GM12878 (cell line): ENCODE measurements around the gene QPCT. TPM values are rescaled to one million over a fixed set of nuclear protein-coding genes. Genes with fewer than 3 reads are reported as not detected.
A peak's percentile ranks its signal among the peaks of the same experiment; 100 is the strongest.

Source experiments
- BCLAF1 ChIP-seq: fragments of 450-650 bp; IDR thresholded peaks from 2 replicates; pipeline ENCODE4 v1.6.1; 2017; ENCODE audit warnings: antibody characterized with exemption, mild to moderate bottlenecking, moderate library complexity
- CREB1 ChIP-seq: IDR thresholded peaks from 2 replicates; pipeline ENCODE4 v1.6.1; 2012; ENCODE audit warnings: low read depth, mild to moderate bottlenecking, inconsistent platforms
- EP300 ChIP-seq, 2 experiments: fragments of 150-350 bp in 1 of 2; IDR thresholded peaks; 2 replicates each; pipeline ENCODE4 v1.6.1; 2011 to 2012; ENCODE audit warnings: low read depth in 2 of 2, low read length in 2 of 2, borderline replicate concordance in 1 of 2, improper control_type of control experiment in 1 of 2, inconsistent platforms in 1 of 2; ENCODE audit not compliant: control insufficient read depth in 1 of 2
- FOS ChIP-seq: IDR thresholded peaks from 3 replicates; pipeline ENCODE4 v1.6.1; 2011; ENCODE audit warnings: borderline replicate concordance; ENCODE audit not compliant: insufficient read length; ENCODE audit errors: extremely low read depth
- IRF5 ChIP-seq: fragments of 450-650 bp; IDR thresholded peaks from 2 replicates; pipeline ENCODE4 v1.6.1; 2017; ENCODE audit warnings: borderline replicate concordance
- MAX ChIP-seq: IDR thresholded peaks from 2 replicates; pipeline ENCODE4 v1.6.1; 2012; ENCODE audit warnings: low read depth, low read length, improper control_type of control experiment
- NRF1 ChIP-seq: conservative IDR thresholded peaks from 2 replicates; pipeline ENCODE4 v1.6.1; 2011; ENCODE audit warnings: mild to moderate bottlenecking, low read depth, low read length, improper control_type of control experiment
- PAX5 ChIP-seq: IDR thresholded peaks from 2 replicates; pipeline ENCODE4 v1.6.1; 2011; ENCODE audit warnings: low read depth, low read length, borderline replicate concordance
- RBBP5 ChIP-seq: fragments of 200-600 bp; sonication (generic); conservative IDR thresholded peaks from 2 replicates; pipeline ENCODE4 v1.6.1; 2016
- SKIL ChIP-seq: fragments of 450-650 bp; IDR thresholded peaks from 2 replicates; pipeline ENCODE4 v1.6.1; 2017; ENCODE audit warnings: mild to moderate bottlenecking, low read depth, inconsistent platforms; ENCODE audit not compliant: poor library complexity, severe bottlenecking
- YY1 ChIP-seq: IDR thresholded peaks from 2 replicates; pipeline ENCODE4 v1.6.1; 2011; ENCODE audit warnings: low read depth, mild to moderate bottlenecking, low read length
- ZBTB40 ChIP-seq: fragments of 450-650 bp; IDR thresholded peaks from 2 replicates; pipeline ENCODE4 v1.6.1; 2016; ENCODE audit warnings: mild to moderate bottlenecking, moderate library complexity, borderline replicate concordance
- ZNF274 ChIP-seq: IDR thresholded peaks from one replicate; pipeline ENCODE4 v1.8.0; 2011; ENCODE audit not compliant: insufficient read length, insufficient read depth
- ZNF592 ChIP-seq: fragments of 450-650 bp; IDR thresholded peaks from 2 replicates; pipeline ENCODE4 v1.6.1; 2017; ENCODE audit warnings: mild to moderate bottlenecking, moderate library complexity
- polyA plus RNA-seq, 11 experiments: library from polyadenylated mRNA; depleted of rRNA in 4 of 11; unstranded in 6 of 11; stranded (reverse) in 5 of 11; fragments of >200 nt; fragmentation: Nextera tagmentation in 4 of 11; fragmentation: Illumina TruSeq in 1 of 11; extraction: Ambion mirVana in 4 of 11; extraction: Trizol in 1 of 11; gene quantifications; 1 replicate in 1 of 11; 2 replicates in 10 of 11; pipeline versions ENCODE4 v1.2.1 to v1.2.3, GENCODE V29; 2011 to 2016; ENCODE audit warnings: inconsistent platforms in 2 of 11, missing spikeins in 2 of 11, low read depth in 1 of 11
- total RNA-seq, 4 experiments: library from RNA; depleted of rRNA in 3 of 4; stranded (reverse); fragments of >200 nt in 3 of 4; fragmentation: Illumina TruSeq in 1 of 4; extraction: Trizol in 1 of 4; gene quantifications; 2 replicates each; pipeline versions ENCODE4 v1.2.1 to v1.2.3, GENCODE V29; 2013 to 2021

The QPCT gene
- total and polyA plus RNA-seq, 10 of the 15 experiments (the other 5 are each of a cell fraction or from before 2014, with no cell fraction given), result 0.14 to 0.86 (median 0.18) TPM; not detected in 1

- TF ChIP-seq SKIL (no peak), CREB1 (no peak), RBBP5 (no peak), ZBTB40 (no peak), PAX5 (peak; percentile 57; the same call in 1 of the 2 replicates), ZNF274 (no peak), BCLAF1 (no peak), MAX (no peak), NRF1 (no peak), FOS (no peak), ZNF592 (no peak), EP300 (IDR thresholded peaks at IDR 0.05; ENCODE audit: borderline replicate concordance in 1 of 2, control insufficient read depth in 1 of 2, low read depth in 2 of 2, low read length in 2 of 2) (peak; percentile 42 to 50; a peak in 2 of 4 replicates), IRF5 (no peak), YY1 (0 out of 2 replicates have a peak, but pooled peaks have one; percentile 15)
These were observed 49.8 kb downstream of the QPCT start (continued) for GRCh38 chr2:37394263-37394662.
